ENCODE results near the gene EXOC2.
"Not testable (repeated sequence)": the region's sequence is repeated elsewhere in the genome, so short reads cannot be mapped to it uniquely, and the experiment has no call there.

EXOC2 gene

GRCh38 chr6:609905-610304 lies 83.0 kb downstream of the EXOC2 start:
- no peak for DNase-seq (ENCODE audit: low read depth)
- no peak for TF ChIP-seq CTCF (IDR thresholded peaks at IDR 0.05; ENCODE audit: low read length, missing control alignments)
- H3K4me3 ChIP-seq (replicated peaks; ENCODE audit: low read depth, low read length) = no peak overlapping the region

GRCh38 chr6:606829-607379 lies 86.0 kb downstream of the EXOC2 start:
- DNase-seq (ENCODE audit: low read depth) = no peak
- H3K4me3 ChIP-seq (replicated peaks; ENCODE audit: low read depth, low read length) = no peak overlapping the region
- TF ChIP-seq CTCF (IDR thresholded peaks at IDR 0.05; ENCODE audit: low read length, missing control alignments) = no peak

- not testable (repeated sequence) for DNase-seq (ENCODE audit: low read depth); H3K4me3 ChIP-seq (replicated peaks; ENCODE audit: low read depth, low read length)
Measured at GRCh38 chr6:605895-606294, 87.0 kb downstream of the EXOC2 start.

GRCh38 chr6:604579-604978 lies 88.4 kb downstream of the EXOC2 start:
- no peak for DNase-seq (ENCODE audit: low read depth)
- H3K4me3 ChIP-seq (replicated peaks; ENCODE audit: low read depth, low read length) = no peak overlapping the region
- TF ChIP-seq CTCF (IDR thresholded peaks at IDR 0.05; ENCODE audit: low read length, missing control alignments) = no peak

- no peak for TF ChIP-seq CTCF (IDR thresholded peaks at IDR 0.05; ENCODE audit: low read length, missing control alignments)
- H3K4me3 ChIP-seq (replicated peaks; ENCODE audit: low read depth, low read length) = no peak overlapping the region
- no peak for DNase-seq (ENCODE audit: low read depth)
Measured at GRCh38 chr6:603265-603664, 89.7 kb downstream of the EXOC2 start.

- DNase-seq (ENCODE audit: low read depth) = no peak
- H3K4me3 ChIP-seq (replicated peaks; ENCODE audit: low read depth, low read length) = no peak overlapping the region
- no peak for TF ChIP-seq CTCF (IDR thresholded peaks at IDR 0.05; ENCODE audit: low read length, missing control alignments)
Measured at GRCh38 chr6:599576-600448, 93.1 kb downstream of the EXOC2 start.

GRCh38 chr6:593907-594212 lies 99.1 kb downstream of the EXOC2 start:
- no peak for TF ChIP-seq CTCF (IDR thresholded peaks at IDR 0.05; ENCODE audit: low read length, missing control alignments)
- DNase-seq (ENCODE audit: low read depth) = no peak
- no peak overlapping the region for H3K4me3 ChIP-seq (replicated peaks; ENCODE audit: low read depth, low read length)
